ENCODE measurements around the gene IL4R.

- TF ChIP-seq, protein P1, sequence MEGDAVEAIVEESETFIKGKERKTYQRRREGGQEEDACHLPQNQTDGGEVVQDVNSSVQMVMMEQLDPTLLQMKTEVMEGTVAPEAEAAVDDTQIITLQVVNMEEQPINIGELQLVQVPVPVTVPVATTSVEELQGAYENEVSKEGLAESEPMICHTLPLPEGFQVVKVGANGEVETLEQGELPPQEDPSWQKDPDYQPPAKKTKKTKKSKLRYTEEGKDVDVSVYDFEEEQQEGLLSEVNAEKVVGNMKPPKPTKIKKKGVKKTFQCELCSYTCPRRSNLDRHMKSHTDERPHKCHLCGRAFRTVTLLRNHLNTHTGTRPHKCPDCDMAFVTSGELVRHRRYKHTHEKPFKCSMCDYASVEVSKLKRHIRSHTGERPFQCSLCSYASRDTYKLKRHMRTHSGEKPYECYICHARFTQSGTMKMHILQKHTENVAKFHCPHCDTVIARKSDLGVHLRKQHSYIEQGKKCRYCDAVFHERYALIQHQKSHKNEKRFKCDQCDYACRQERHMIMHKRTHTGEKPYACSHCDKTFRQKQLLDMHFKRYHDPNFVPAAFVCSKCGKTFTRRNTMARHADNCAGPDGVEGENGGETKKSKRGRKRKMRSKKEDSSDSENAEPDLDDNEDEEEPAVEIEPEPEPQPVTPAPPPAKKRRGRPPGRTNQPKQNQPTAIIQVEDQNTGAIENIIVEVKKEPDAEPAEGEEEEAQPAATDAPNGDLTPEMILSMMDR (conservative IDR thresholded peaks at IDR 0.05; ENCODE audit: low read depth in 2 of 2) = no peak
- TF ChIP-seq POLR2AphosphoS5 (IDR thresholded peaks at IDR 0.05; ENCODE audit: low read depth) (no peak), EZH2 (IDR thresholded peaks at IDR 0.05; ENCODE audit: low read depth, unreplicated experiment) (no peak), ETS1 (IDR thresholded peaks at IDR 0.05) (no peak), EZH2phosphoT487 (IDR thresholded peaks at IDR 0.05; ENCODE audit: unreplicated experiment) (no peak), CREB1 (CRISPR knock-in tag; IDR thresholded peaks at IDR 0.05; ENCODE audit: low read depth) (no peak), JUNB (IDR thresholded peaks at IDR 0.05; ENCODE audit: unreplicated experiment) (no peak), NANOG (IDR thresholded peaks at IDR 0.05; ENCODE audit: borderline replicate concordance) (no peak), ZNF331 (CRISPR knock-in tag; IDR thresholded peaks at IDR 0.05; ENCODE audit: low read depth) (no peak)
- TF ChIP-seq, protein P2, sequence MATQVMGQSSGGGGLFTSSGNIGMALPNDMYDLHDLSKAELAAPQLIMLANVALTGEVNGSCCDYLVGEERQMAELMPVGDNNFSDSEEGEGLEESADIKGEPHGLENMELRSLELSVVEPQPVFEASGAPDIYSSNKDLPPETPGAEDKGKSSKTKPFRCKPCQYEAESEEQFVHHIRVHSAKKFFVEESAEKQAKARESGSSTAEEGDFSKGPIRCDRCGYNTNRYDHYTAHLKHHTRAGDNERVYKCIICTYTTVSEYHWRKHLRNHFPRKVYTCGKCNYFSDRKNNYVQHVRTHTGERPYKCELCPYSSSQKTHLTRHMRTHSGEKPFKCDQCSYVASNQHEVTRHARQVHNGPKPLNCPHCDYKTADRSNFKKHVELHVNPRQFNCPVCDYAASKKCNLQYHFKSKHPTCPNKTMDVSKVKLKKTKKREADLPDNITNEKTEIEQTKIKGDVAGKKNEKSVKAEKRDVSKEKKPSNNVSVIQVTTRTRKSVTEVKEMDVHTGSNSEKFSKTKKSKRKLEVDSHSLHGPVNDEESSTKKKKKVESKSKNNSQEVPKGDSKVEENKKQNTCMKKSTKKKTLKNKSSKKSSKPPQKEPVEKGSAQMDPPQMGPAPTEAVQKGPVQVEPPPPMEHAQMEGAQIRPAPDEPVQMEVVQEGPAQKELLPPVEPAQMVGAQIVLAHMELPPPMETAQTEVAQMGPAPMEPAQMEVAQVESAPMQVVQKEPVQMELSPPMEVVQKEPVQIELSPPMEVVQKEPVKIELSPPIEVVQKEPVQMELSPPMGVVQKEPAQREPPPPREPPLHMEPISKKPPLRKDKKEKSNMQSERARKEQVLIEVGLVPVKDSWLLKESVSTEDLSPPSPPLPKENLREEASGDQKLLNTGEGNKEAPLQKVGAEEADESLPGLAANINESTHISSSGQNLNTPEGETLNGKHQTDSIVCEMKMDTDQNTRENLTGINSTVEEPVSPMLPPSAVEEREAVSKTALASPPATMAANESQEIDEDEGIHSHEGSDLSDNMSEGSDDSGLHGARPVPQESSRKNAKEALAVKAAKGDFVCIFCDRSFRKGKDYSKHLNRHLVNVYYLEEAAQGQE (IDR thresholded peaks at IDR 0.05; ENCODE audit: unreplicated experiment) = no peak
- TF ChIP-seq, protein P3, sequence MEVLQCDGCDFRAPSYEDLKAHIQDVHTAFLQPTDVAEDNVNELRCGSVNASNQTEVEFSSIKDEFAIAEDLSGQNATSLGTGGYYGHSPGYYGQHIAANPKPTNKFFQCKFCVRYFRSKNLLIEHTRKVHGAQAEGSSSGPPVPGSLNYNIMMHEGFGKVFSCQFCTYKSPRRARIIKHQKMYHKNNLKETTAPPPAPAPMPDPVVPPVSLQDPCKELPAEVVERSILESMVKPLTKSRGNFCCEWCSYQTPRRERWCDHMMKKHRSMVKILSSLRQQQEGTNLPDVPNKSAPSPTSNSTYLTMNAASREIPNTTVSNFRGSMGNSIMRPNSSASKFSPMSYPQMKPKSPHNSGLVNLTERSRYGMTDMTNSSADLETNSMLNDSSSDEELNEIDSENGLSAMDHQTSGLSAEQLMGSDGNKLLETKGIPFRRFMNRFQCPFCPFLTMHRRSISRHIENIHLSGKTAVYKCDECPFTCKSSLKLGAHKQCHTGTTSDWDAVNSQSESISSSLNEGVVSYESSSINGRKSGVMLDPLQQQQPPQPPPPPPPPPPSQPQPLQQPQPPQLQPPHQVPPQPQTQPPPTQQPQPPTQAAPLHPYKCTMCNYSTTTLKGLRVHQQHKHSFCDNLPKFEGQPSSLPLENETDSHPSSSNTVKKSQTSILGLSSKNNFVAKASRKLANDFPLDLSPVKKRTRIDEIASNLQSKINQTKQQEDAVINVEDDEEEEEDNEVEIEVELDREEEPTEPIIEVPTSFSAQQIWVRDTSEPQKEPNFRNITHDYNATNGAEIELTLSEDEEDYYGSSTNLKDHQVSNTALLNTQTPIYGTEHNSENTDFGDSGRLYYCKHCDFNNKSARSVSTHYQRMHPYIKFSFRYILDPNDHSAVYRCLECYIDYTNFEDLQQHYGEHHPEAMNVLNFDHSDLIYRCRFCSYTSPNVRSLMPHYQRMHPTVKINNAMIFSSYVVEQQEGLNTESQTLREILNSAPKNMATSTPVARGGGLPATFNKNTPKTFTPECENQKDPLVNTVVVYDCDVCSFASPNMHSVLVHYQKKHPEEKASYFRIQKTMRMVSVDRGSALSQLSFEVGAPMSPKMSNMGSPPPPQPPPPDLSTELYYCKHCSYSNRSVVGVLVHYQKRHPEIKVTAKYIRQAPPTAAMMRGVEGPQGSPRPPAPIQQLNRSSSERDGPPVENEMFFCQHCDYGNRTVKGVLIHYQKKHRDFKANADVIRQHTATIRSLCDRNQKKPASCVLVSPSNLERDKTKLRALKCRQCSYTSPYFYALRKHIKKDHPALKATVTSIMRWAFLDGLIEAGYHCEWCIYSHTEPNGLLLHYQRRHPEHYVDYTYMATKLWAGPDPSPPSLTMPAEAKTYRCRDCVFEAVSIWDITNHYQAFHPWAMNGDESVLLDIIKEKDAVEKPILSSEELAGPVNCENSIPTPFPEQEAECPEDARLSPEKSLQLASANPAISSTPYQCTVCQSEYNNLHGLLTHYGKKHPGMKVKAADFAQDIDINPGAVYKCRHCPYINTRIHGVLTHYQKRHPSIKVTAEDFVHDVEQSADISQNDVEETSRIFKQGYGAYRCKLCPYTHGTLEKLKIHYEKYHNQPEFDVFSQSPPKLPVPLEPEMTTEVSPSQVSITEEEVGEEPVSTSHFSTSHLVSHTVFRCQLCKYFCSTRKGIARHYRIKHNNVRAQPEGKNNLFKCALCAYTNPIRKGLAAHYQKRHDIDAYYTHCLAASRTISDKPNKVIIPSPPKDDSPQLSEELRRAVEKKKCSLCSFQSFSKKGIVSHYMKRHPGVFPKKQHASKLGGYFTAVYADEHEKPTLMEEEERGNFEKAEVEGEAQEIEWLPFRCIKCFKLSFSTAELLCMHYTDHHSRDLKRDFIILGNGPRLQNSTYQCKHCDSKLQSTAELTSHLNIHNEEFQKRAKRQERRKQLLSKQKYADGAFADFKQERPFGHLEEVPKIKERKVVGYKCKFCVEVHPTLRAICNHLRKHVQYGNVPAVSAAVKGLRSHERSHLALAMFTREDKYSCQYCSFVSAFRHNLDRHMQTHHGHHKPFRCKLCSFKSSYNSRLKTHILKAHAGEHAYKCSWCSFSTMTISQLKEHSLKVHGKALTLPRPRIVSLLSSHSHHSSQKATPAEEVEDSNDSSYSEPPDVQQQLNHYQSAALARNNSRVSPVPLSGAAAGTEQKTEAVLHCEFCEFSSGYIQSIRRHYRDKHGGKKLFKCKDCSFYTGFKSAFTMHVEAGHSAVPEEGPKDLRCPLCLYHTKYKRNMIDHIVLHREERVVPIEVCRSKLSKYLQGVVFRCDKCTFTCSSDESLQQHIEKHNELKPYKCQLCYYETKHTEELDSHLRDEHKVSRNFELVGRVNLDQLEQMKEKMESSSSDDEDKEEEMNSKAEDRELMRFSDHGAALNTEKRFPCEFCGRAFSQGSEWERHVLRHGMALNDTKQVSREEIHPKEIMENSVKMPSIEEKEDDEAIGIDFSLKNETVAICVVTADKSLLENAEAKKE (CRISPR knock-in tag; IDR thresholded peaks at IDR 0.05) = no peak
These were observed 89.3 kb downstream of the IL4R start for GRCh38 chr16:27402964-27403600.

All from GM23338 (cell line).